NCI-H69 (cell line): Measurements from ENCODE around the gene IPO13.

Experiments used
- DNase-seq: peaks from one replicate; lab custom pipeline; 2025; lab: John Stamatoyannopoulos, UW

Gene IPO13

DNA sequence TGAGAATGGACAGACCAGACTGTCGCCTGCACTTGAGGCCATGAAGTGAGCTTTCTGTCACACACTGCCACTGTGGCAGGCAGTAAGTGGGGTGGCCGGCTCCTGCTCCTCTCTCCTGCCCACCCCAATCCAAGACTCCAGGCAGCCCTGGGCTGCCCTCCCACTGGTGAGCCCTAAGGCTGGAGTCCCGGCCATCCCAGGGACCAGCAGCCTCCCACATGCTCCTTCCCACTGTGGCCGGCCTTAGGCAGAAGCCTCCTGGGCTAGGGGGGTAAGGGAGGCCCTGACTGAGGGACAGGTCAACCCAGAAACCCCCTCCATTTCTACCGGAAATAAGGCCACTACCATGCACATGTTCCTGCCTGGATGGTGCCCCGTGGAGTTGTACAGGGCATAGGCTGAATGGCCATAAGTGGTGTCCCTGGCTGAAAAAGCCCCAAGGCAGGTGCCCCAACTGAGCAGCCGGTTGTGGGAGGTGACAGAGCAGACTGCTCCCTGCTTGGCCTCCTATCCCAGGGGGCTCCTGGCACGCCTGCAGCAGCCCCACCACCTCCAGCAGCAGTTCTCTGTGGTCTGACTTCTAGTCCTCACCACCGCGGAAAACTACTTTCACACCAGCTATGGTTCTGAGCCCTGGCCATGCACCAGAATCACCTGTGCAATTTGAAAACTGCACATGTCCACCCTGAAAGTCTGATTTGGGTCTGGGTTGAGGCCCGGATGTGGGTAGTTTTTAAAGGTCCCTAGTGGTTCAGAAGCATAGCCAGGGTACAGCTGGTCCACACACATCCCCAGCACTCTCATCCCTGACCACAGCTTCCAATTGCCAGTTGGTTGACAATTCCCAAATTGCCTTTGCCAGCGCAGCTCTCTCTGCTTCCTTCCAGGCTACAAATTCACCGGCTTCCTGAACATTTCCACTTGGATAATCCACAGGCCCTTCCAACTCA lies 14.8 kb upstream of the IPO13 start:
- no peak for DNase-seq

GRCh38 chr1:43932786-43933385 lies 13.9 kb upstream of the IPO13 start:
- DNase-seq: peak; percentile 59

GRCh38 chr1:43933386-43934100 lies 13.2 kb upstream of the IPO13 start, which contains the start of gene ARTN:
Gene ARTN (plus strand): TSS chr1:43933801. CDS start chr1:43935657, 1,856 bp downstream.
- DNase-seq: peak; percentile 59

GRCh38 chr1:43934101-43934985 lies 12.4 kb upstream of the IPO13 start:
- peak; percentile 70 for DNase-seq

- no peak for DNase-seq
Observed at GRCh38 chr1:43934986-43935324, 11.8 kb upstream of the IPO13 start.

DNA sequence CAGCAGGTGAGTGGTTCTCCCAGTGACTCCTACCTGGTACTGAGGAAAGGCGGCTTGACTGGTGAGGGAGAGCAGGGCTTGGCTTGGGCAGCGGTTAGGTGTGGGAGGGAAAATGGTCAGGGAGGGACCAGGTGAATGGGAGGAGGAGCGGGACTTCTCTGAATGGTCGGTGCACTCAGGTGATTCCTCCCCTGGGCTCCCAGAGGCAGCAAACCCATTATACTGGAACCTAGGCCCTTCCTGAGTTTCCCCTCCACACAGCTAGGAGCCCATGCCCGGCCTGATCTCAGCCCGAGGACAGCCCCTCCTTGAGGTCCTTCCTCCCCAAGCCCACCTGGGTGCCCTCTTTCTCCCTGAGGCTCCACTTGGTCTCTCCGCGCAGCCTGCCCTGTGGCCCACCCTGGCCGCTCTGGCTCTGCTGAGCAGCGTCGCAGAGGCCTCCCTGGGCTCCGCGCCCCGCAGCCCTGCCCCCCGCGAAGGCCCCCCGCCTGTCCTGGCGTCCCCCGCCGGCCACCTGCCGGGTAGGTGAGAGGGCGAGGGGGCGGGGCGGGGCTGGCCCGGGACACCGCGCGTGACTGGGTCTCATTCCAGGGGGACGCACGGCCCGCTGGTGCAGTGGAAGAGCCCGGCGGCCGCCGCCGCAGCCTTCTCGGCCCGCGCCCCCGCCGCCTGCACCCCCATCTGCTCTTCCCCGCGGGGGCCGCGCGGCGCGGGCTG lies 10.9 kb upstream of the IPO13 start:
- peak; percentile 37 for DNase-seq

DNA sequence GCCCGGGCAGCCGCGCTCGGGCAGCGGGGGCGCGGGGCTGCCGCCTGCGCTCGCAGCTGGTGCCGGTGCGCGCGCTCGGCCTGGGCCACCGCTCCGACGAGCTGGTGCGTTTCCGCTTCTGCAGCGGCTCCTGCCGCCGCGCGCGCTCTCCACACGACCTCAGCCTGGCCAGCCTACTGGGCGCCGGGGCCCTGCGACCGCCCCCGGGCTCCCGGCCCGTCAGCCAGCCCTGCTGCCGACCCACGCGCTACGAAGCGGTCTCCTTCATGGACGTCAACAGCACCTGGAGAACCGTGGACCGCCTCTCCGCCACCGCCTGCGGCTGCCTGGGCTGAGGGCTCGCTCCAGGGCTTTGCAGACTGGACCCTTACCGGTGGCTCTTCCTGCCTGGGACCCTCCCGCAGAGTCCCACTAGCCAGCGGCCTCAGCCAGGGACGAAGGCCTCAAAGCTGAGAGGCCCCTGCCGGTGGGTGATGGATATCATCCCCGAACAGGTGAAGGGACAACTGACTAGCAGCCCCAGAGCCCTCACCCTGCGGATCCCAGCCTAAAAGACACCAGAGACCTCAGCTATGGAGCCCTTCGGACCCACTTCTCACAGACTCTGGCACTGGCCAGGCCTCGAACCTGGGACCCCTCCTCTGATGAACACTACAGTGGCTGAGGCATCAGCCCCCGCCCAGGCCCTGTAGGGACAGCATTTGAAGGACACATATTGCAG lies 10.2 kb upstream of the IPO13 start:
- DNase-seq: peak; percentile 62

DNA sequence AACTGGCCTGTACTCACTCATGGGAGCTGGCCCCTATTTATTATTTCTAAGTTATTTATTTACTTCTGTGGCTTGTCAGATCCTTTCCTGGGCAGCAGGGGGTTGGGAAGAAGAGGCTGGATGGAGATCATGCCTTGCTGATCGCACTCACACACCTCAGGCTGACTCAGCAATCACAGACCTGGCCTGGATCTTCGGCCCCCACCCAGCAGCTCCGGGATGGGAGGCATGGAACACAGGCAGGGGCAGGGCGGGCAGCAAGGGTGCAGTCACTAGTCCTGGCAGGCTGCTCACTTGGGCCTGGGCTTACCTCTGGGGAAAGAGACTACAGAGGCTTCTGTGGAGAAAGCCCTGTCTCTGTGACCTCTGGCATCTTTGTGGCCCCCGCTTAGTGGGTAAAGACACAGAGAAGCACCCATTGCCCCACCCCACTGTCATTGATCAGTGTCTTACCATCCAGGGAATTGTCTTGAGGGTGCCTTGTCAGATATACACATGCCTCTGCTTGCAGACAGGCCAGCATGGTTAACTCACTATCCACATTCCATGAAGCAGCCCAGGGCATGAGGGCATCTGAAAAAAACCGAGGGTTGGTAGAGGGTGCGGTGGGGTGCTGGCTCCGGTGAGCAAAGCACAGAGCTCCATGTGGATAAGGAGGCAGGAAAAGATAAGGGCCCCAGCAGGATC lies 9.4 kb upstream of the IPO13 start:
- DNase-seq: no peak

DNA sequence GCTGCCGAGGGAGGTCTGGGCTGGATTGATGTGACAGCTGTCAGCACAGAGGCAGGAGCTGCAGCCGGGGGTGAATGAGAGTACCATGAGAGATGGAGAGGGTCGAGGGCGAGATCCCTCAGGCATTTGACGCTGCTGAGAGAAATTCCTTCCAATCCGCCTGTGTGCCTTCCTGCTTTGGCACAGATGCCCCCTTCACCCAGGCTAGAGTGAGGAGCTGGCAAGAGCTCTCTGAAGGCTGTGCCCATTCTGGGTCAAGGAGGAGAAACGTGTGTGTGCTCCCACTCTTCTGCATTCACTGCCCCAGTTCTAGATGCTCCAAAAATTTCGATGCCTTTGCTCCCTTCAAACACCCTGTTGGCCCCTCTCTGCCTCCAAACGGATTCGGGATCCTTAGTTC lies 8.4 kb upstream of the IPO13 start:
- DNase-seq: no peak

DNA sequence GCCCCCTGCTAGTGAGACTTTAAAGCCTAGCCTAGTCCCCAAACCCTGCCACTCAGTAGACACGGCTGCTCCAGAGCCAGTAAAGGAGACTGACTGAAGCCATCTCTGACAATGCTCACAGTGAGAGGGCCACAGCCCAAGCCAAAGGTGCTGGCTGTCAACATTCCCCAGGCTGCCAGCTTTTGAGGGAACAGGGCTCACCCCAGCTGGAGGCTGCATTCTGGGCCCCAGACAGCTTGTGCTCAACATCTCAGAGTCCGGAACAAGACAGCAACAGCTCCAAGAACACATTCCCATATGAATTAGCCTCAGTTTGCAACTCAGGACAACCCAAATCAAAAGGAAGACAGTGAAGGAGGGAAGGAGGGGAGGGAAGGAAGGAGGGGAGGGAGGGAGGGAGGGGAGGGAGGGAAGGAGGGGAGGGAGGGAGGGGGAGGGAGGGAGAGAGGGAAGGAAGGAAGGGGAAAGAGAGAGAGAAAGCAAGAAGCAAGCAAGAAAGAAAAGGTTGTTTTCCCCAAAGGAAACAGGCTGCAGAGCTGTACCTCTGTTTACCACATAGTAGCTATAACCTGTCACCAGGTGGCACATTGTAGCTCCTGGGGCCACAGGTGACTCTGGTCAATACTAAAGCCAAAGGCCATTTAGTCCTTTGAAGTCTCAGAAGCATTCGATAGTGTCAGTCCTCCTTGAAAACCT lies 7.7 kb upstream of the IPO13 start:
- DNase-seq: no peak

- DNase-seq: no peak
Observed at GRCh38 chr1:43942411-43942810, 4.3 kb upstream of the IPO13 start.

DNA sequence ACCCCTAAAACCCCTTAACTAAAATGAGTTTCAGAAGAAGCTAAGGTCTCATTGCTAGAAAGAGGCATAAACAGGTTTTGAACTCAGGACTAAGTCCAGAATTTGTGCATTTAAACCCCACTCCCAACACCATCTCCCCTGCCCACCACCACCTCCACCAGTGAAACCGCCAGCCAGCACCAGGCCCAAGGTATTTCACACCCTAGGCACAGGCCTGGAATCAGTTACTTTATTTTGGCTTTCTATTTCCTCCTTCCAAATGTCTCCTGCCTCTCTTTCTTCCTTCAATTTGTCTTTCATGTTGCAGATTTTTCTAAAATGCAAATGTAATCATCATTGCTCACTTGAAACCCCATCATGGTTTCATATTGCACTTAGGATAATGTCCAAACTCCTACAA lies 1.9 kb upstream of the IPO13 start:
- DNase-seq: no peak

GRCh38 chr1:43945674-43946235 lies 995 bp upstream of the IPO13 start:
- DNase-seq: peak; percentile 14

GRCh38 chr1:43947061-43947873 lies 517 bp downstream of the IPO13 start:
- peak; percentile 29 for DNase-seq

- peak; percentile 55 for DNase-seq
Observed at GRCh38 chr1:43947874-43948437, 1.2 kb downstream of the IPO13 start.

DNA sequence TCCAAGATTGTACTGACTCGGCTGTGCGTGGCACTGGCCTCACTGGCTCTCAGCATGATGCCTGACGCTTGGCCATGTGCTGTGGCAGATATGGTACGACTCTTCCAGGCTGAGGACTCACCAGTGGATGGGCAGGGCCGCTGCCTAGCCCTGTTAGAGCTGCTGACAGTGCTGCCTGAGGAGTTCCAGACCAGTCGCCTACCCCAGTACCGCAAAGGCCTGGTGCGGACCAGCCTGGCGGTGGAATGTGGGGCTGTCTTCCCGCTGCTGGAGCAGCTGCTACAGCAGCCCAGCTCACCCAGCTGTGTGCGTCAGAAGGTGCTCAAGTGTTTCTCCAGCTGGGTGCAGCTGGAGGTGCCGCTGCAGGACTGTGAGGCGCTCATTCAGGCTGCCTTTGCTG lies 2.9 kb downstream of the IPO13 start:
- DNase-seq: no peak
